GM23338 (cell line): ENCODE measurements around the gene WEE2. TPM values are rescaled to one million over a fixed set of nuclear protein-coding genes. Genes with fewer than 3 reads are reported as not detected.

ENCODE experiments used
- ATAC-seq: fragments of 200-7000 bp; cut with Tn5 transposase; 3 replicates; pipeline ENCODE4 v1.9.1; 2020
- DNase-seq: peaks from one replicate; pipeline ENCODE4 v3.0.0-alpha.2; 2015; ENCODE audit warnings: low spot score
- H2AFZ ChIP-seq: fragments of 200-600 bp; sonication (generic); 2 replicates; pipeline ENCODE4 v1.8.0; 2016; ENCODE audit warnings: antibody characterized with exemption, mild to moderate bottlenecking, moderate library complexity
- H3F3A ChIP-seq: fragments of 200-600 bp; sonication (generic); replicated peaks from 2 replicates; pipeline ENCODE4 v1.8.0; 2017; ENCODE audit warnings: antibody characterized with exemption, mixed run types, low read depth
- H3K27ac ChIP-seq: fragments of 200-600 bp; sonication (generic); 2 replicates; pipeline ENCODE4 v1.6.1; 2016; ENCODE audit warnings: low read depth
- H3K27me3 ChIP-seq: fragments of 200-600 bp; sonication (generic); 2 replicates; pipeline ENCODE4 v1.8.0; 2016; ENCODE audit warnings: mild to moderate bottlenecking, mixed run types, moderate library complexity; ENCODE audit not compliant: insufficient read depth
- H3K36me3 ChIP-seq: fragments of 200-600 bp; sonication (generic); 2 replicates; pipeline ENCODE4 v1.8.0; 2016; ENCODE audit warnings: mild to moderate bottlenecking; ENCODE audit not compliant: insufficient read depth
- H3K4me1 ChIP-seq: fragments of 200-600 bp; sonication (generic); 2 replicates; pipeline ENCODE4 v1.8.0; 2016; ENCODE audit warnings: mild to moderate bottlenecking, moderate library complexity; ENCODE audit not compliant: insufficient read depth
- H3K4me2 ChIP-seq: fragments of 200-600 bp; sonication (generic); 2 replicates; pipeline ENCODE4 v1.7.1; 2017; ENCODE audit warnings: mixed run types
- H3K4me3 ChIP-seq: fragments of 200-600 bp; sonication (generic); 2 replicates; pipeline ENCODE4 v1.6.1; 2016; ENCODE audit warnings: mixed run types
- H3K79me2 ChIP-seq: fragments of 200-600 bp; sonication (generic); replicated peaks from 2 replicates; pipeline ENCODE4 v1.8.0; 2017; ENCODE audit warnings: mild to moderate bottlenecking; ENCODE audit not compliant: insufficient read depth
- H3K9me2 ChIP-seq: fragments of 200-600 bp; sonication (generic); 2 replicates; pipeline ENCODE4 v1.8.0; 2017; ENCODE audit not compliant: insufficient read depth
- H4K20me1 ChIP-seq: fragments of 200-600 bp; sonication (generic); replicated peaks from 2 replicates; pipeline ENCODE4 v1.8.0; 2017; ENCODE audit warnings: mild to moderate bottlenecking; ENCODE audit not compliant: insufficient read depth
- H3K27ac Mint-ChIP-seq: 2 replicates; pipeline ENCODE4 v1.8.0; 2020; ENCODE audit warnings: inconsistent platforms, mild to moderate bottlenecking, moderate library complexity, mixed read lengths
- H3K27me3 Mint-ChIP-seq: 3 replicates; pipeline ENCODE4 v1.8.0; 2022; ENCODE audit warnings: low read depth, mild to moderate bottlenecking, moderate library complexity, mixed read lengths, inconsistent platforms; ENCODE audit not compliant: insufficient read depth, poor library complexity
- H3K36me3 Mint-ChIP-seq: 3 replicates; pipeline ENCODE4 v1.8.0; 2021; ENCODE audit warnings: low read depth, mild to moderate bottlenecking, inconsistent platforms, moderate library complexity, mixed read lengths
- H3K4me1 Mint-ChIP-seq: 3 replicates; pipeline ENCODE4 v1.8.0; 2020; ENCODE audit warnings: mild to moderate bottlenecking, inconsistent platforms, mixed read lengths
- H3K4me3 Mint-ChIP-seq: 3 replicates; pipeline ENCODE4 v1.8.0; 2021; ENCODE audit warnings: moderate library complexity, mild to moderate bottlenecking, inconsistent platforms, mixed read lengths
- H3K9me3 Mint-ChIP-seq: 3 replicates; pipeline ENCODE4 v1.8.0; 2020; ENCODE audit warnings: moderate library complexity, mild to moderate bottlenecking, inconsistent platforms, mixed read lengths
- CREB1 ChIP-seq: fragments of 250-450 bp; sonication (Bioruptor Pico); IDR thresholded peaks from 2 replicates; pipeline ENCODE4 v1.5.0; 2020; ENCODE audit warnings: low read depth, mild to moderate bottlenecking, moderate library complexity
- EZH2phosphoT487 ChIP-seq: fragments of 200-600 bp; sonication (generic); IDR thresholded peaks from one replicate; pipeline ENCODE4 v1.8.1; 2018; ENCODE audit warnings: antibody characterized with exemption; ENCODE audit not compliant: unreplicated experiment
- JUNB ChIP-seq: IDR thresholded peaks from one replicate; pipeline ENCODE4 v1.6.1; 2016; ENCODE audit warnings: antibody characterized with exemption; ENCODE audit not compliant: unreplicated experiment
- REST ChIP-seq: IDR thresholded peaks from one replicate; pipeline ENCODE4 v1.6.1; 2018; ENCODE audit warnings: antibody characterized with exemption; ENCODE audit not compliant: unreplicated experiment
- ZNF114 ChIP-seq: fragments of 250-450 bp; sonication (Bioruptor Pico); IDR thresholded peaks from 2 replicates; pipeline ENCODE4 v1.5.0; 2020; ENCODE audit warnings: mild to moderate bottlenecking, moderate library complexity
- ZNF331 ChIP-seq: fragments of 250-450 bp; sonication (Bioruptor Pico); IDR thresholded peaks from 2 replicates; pipeline ENCODE4 v1.5.0; 2020; ENCODE audit warnings: low read depth, mild to moderate bottlenecking, moderate library complexity
- polyA plus RNA-seq: library from polyadenylated mRNA; unstranded; fragments of >200 nt; fragmentation: Nextera tagmentation; extraction: Ambion mirVana; gene quantifications from 2 replicates; pipeline ENCODE4 v1.2.1, GENCODE V29; 2016
- total RNA-seq: library from RNA; depleted of rRNA; stranded (reverse); fragments of >200 nt; shearing (Covaris generic); gene quantifications from 2 replicates; pipeline ENCODE4 v1.2.3, GENCODE V29; 2014
- TF ChIP-seq, protein P1 (sequence below): fragments of 250-450 bp; sonication (Bioruptor Pico); IDR thresholded peaks from 2 replicates; pipeline ENCODE4 v1.5.0; 2020; ENCODE audit warnings: mild to moderate bottlenecking, moderate library complexity
- TF ChIP-seq, protein P2 (sequence below), 2 experiments: fragments of 200-600 bp in 1 of 2; sonication (generic) in 1 of 2; conservative IDR thresholded peaks; 2 replicates each; pipeline versions ENCODE4 v1.5.1 to v1.6.1; 2016 to 2017; ENCODE audit warnings: antibody characterized with exemption in 2 of 2, low read depth in 2 of 2, mild to moderate bottlenecking in 2 of 2, moderate library complexity in 1 of 2

WEE2 gene
- total and polyA plus RNA-seq, 2 experiments from 2014 or later = not detected

- TF ChIP-seq, protein P1, sequence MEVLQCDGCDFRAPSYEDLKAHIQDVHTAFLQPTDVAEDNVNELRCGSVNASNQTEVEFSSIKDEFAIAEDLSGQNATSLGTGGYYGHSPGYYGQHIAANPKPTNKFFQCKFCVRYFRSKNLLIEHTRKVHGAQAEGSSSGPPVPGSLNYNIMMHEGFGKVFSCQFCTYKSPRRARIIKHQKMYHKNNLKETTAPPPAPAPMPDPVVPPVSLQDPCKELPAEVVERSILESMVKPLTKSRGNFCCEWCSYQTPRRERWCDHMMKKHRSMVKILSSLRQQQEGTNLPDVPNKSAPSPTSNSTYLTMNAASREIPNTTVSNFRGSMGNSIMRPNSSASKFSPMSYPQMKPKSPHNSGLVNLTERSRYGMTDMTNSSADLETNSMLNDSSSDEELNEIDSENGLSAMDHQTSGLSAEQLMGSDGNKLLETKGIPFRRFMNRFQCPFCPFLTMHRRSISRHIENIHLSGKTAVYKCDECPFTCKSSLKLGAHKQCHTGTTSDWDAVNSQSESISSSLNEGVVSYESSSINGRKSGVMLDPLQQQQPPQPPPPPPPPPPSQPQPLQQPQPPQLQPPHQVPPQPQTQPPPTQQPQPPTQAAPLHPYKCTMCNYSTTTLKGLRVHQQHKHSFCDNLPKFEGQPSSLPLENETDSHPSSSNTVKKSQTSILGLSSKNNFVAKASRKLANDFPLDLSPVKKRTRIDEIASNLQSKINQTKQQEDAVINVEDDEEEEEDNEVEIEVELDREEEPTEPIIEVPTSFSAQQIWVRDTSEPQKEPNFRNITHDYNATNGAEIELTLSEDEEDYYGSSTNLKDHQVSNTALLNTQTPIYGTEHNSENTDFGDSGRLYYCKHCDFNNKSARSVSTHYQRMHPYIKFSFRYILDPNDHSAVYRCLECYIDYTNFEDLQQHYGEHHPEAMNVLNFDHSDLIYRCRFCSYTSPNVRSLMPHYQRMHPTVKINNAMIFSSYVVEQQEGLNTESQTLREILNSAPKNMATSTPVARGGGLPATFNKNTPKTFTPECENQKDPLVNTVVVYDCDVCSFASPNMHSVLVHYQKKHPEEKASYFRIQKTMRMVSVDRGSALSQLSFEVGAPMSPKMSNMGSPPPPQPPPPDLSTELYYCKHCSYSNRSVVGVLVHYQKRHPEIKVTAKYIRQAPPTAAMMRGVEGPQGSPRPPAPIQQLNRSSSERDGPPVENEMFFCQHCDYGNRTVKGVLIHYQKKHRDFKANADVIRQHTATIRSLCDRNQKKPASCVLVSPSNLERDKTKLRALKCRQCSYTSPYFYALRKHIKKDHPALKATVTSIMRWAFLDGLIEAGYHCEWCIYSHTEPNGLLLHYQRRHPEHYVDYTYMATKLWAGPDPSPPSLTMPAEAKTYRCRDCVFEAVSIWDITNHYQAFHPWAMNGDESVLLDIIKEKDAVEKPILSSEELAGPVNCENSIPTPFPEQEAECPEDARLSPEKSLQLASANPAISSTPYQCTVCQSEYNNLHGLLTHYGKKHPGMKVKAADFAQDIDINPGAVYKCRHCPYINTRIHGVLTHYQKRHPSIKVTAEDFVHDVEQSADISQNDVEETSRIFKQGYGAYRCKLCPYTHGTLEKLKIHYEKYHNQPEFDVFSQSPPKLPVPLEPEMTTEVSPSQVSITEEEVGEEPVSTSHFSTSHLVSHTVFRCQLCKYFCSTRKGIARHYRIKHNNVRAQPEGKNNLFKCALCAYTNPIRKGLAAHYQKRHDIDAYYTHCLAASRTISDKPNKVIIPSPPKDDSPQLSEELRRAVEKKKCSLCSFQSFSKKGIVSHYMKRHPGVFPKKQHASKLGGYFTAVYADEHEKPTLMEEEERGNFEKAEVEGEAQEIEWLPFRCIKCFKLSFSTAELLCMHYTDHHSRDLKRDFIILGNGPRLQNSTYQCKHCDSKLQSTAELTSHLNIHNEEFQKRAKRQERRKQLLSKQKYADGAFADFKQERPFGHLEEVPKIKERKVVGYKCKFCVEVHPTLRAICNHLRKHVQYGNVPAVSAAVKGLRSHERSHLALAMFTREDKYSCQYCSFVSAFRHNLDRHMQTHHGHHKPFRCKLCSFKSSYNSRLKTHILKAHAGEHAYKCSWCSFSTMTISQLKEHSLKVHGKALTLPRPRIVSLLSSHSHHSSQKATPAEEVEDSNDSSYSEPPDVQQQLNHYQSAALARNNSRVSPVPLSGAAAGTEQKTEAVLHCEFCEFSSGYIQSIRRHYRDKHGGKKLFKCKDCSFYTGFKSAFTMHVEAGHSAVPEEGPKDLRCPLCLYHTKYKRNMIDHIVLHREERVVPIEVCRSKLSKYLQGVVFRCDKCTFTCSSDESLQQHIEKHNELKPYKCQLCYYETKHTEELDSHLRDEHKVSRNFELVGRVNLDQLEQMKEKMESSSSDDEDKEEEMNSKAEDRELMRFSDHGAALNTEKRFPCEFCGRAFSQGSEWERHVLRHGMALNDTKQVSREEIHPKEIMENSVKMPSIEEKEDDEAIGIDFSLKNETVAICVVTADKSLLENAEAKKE (CRISPR knock-in tag) = no peak
- TF ChIP-seq JUNB (no peak), EZH2phosphoT487 (no peak), CREB1 (CRISPR knock-in tag) (no peak), ZNF114 (CRISPR knock-in tag) (no peak)
Measured at GRCh38 chr7:141714571-141714970, 6.4 kb downstream of the WEE2 start (continued).

- Histone ChIP-seq H3K4me2 (no peak overlapping the region), H3K79me2 (no peaks in the 10 kb centered on the region), H4K20me1 (no peaks in the 10 kb centered on the region), H3F3A (no peaks in the 10 kb centered on the region), H3K4me1 (peaks cover 39% of the 10 kb centered on the region), H3K27me3 (no peaks in the 10 kb centered on the region), H3K4me3 (no peak overlapping the region), H3K36me3 (no peaks in the 10 kb centered on the region), H2AFZ (no peak overlapping the region), H3K9me2 (no peaks in the 10 kb centered on the region), H3K27ac (no peak overlapping the region)
- Mint-ChIP-seq H3K4me3 (no peak overlapping the region), H3K27ac (no peak overlapping the region), H3K4me1 (peaks cover 54% of the 10 kb centered on the region), H3K36me3 (no peaks in the 10 kb centered on the region), H3K27me3 (peaks cover 7% of the 10 kb centered on the region), H3K9me3 (no peaks in the 10 kb centered on the region)
- DNase-seq = no peak
- no peak for ATAC-seq
- TF ChIP-seq ZNF114 (CRISPR knock-in tag) = no peak
- TF ChIP-seq ZNF331 (CRISPR knock-in tag) = no peak
- no peak for TF ChIP-seq REST
- TF ChIP-seq, protein P2, sequence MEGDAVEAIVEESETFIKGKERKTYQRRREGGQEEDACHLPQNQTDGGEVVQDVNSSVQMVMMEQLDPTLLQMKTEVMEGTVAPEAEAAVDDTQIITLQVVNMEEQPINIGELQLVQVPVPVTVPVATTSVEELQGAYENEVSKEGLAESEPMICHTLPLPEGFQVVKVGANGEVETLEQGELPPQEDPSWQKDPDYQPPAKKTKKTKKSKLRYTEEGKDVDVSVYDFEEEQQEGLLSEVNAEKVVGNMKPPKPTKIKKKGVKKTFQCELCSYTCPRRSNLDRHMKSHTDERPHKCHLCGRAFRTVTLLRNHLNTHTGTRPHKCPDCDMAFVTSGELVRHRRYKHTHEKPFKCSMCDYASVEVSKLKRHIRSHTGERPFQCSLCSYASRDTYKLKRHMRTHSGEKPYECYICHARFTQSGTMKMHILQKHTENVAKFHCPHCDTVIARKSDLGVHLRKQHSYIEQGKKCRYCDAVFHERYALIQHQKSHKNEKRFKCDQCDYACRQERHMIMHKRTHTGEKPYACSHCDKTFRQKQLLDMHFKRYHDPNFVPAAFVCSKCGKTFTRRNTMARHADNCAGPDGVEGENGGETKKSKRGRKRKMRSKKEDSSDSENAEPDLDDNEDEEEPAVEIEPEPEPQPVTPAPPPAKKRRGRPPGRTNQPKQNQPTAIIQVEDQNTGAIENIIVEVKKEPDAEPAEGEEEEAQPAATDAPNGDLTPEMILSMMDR (conservative IDR thresholded peaks at IDR 0.05; ENCODE audit: low read depth in 2 of 2) = no peak
Measured at GRCh38 chr7:141715018-141715417, 6.9 kb downstream of the WEE2 start.
